ENCODE data around the gene ADAMTS3.

ADAMTS3 gene

GRCh38 chr4:72326692-72327632, 242.1 kb downstream of the ADAMTS3 start:
- peak; percentile 38 for DNase-seq

GRCh38 chr4:72325215-72325614, 243.8 kb downstream of the ADAMTS3 start:
- DNase-seq = no peak

GRCh38 chr4:72323227-72323626, 245.8 kb downstream of the ADAMTS3 start:
- DNase-seq = no peak

- DNase-seq = no peak
Measured at GRCh38 chr4:72320223-72320948, 248.6 kb downstream of the ADAMTS3 start.

GRCh38 chr4:72319601-72320021, 249.4 kb downstream of the ADAMTS3 start:
- DNase-seq = no peak

GRCh38 chr4:72318421-72319170, 250.4 kb downstream of the ADAMTS3 start:
- DNase-seq = no peak

- peak; percentile 2 for DNase-seq
Measured at GRCh38 chr4:72314869-72315268, 254.2 kb downstream of the ADAMTS3 start.

- no peak for DNase-seq
Measured at GRCh38 chr4:72313121-72313520, 255.9 kb downstream of the ADAMTS3 start.

GRCh38 chr4:72312032-72312650, 256.9 kb downstream of the ADAMTS3 start:
- no peak for DNase-seq

GRCh38 chr4:72311291-72311690, 257.7 kb downstream of the ADAMTS3 start:
- no peak for DNase-seq

- DNase-seq = no peak
Measured at GRCh38 chr4:72305620-72306019, 263.4 kb downstream of the ADAMTS3 start.

GRCh38 chr4:72305080-72305479, 263.9 kb downstream of the ADAMTS3 start:
- no peak for DNase-seq

GRCh38 chr4:72302981-72303704, 265.9 kb downstream of the ADAMTS3 start:
- DNase-seq = no peak

- DNase-seq = no peak
Measured at GRCh38 chr4:72301759-72302158, 267.3 kb downstream of the ADAMTS3 start.

- no peak for DNase-seq
Measured at GRCh38 chr4:72300126-72300525, 268.9 kb downstream of the ADAMTS3 start.

GRCh38 chr4:72295966-72296557, 273.0 kb downstream of the ADAMTS3 start:
- peak; percentile 33 for DNase-seq

- no peak for DNase-seq
Measured at GRCh38 chr4:72290737-72291136, 278.3 kb downstream of the ADAMTS3 start.

- DNase-seq = no peak
Measured at GRCh38 chr4:72286910-72287309, 282.1 kb downstream of the ADAMTS3 start.

- no peak for DNase-seq
Measured at GRCh38 chr4:72286185-72286584, 282.8 kb downstream of the ADAMTS3 start.

GRCh38 chr4:72283357-72283756, 285.7 kb downstream of the ADAMTS3 start:
- DNase-seq = no peak

- DNase-seq = no peak
Measured at GRCh38 chr4:72280252-72280651, 288.8 kb downstream of the ADAMTS3 start.

- no peak for DNase-seq
Measured at GRCh38 chr4:72275381-72275780, 293.6 kb downstream of the ADAMTS3 start.

Measured in NCI-H1694 treated with DMSO at 0.1 percent for 48 hours (cell line).